Measurements from ENCODE around the gene SLC66A2. TPM values are rescaled to one million over a fixed set of nuclear protein-coding genes. Genes with fewer than 3 reads are reported as not detected.

Gene SLC66A2
- total and polyA plus RNA-seq, 2 of the 13 experiments (the other 11 are each of a cell fraction or from before 2014, with no cell fraction given): 33.5 to 41.9 TPM

DNA sequence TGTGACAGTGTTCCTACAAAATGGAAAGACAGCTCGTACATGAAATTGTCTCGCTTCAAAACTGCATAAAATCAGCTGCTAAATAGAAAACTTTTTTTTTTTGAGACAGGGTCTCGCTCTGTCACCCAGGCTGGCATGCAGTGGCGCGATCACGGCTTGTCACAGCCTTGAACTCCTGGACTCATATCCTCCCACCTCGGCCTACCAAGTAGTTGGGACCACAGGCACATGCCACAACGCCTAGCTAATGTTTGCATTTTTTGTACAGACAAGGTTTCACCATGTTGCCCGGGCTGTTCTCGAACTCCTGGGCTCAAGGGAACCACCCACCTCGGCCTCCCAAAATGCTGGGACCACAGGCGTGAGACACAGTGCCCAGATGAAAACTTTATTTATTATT, 33.7 kb upstream of the SLC66A2 start (continued):
- TF ChIP-seq, protein P1, sequence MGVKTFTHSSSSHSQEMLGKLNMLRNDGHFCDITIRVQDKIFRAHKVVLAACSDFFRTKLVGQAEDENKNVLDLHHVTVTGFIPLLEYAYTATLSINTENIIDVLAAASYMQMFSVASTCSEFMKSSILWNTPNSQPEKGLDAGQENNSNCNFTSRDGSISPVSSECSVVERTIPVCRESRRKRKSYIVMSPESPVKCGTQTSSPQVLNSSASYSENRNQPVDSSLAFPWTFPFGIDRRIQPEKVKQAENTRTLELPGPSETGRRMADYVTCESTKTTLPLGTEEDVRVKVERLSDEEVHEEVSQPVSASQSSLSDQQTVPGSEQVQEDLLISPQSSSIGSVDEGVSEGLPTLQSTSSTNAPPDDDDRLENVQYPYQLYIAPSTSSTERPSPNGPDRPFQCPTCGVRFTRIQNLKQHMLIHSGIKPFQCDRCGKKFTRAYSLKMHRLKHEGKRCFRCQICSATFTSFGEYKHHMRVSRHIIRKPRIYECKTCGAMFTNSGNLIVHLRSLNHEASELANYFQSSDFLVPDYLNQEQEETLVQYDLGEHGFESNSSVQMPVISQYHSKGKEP (CRISPR knock-in tag; IDR thresholded peaks at IDR 0.05): no peak
- TF ChIP-seq ZNF138 (CRISPR knock-in tag; IDR thresholded peaks at IDR 0.05; ENCODE audit: low read depth) (no peak), PPARG (CRISPR knock-in tag; conservative IDR thresholded peaks at IDR 0.05) (no peak), SP5 (CRISPR knock-in tag; IDR thresholded peaks at IDR 0.05; ENCODE audit: borderline replicate concordance, low read depth) (no peak; the same call in 1 of the 2 replicates), ZNF251 (CRISPR knock-in tag; IDR thresholded peaks at IDR 0.05) (no peak), ATAD3A (CRISPR knock-in tag; IDR thresholded peaks at IDR 0.05) (no peak), FOXK1 (CRISPR knock-in tag; IDR thresholded peaks at IDR 0.05; ENCODE audit: borderline replicate concordance, low read depth) (peak; percentile 16; the same call in 1 of the 2 replicates), ZNF280B (CRISPR knock-in tag; IDR thresholded peaks at IDR 0.05; ENCODE audit: borderline replicate concordance) (no peak), TBX3 (IDR thresholded peaks at IDR 0.05; ENCODE audit: borderline replicate concordance) (peak; percentile 32; the same call in 1 of the 2 replicates), SP4 (CRISPR knock-in tag; IDR thresholded peaks at IDR 0.05) (no peak), IKZF1 (IDR thresholded peaks at IDR 0.05) (no peak), E2F2 (CRISPR knock-in tag; IDR thresholded peaks at IDR 0.05; ENCODE audit: borderline replicate concordance) (no peak), CCDC6 (CRISPR knock-in tag; IDR thresholded peaks at IDR 0.05) (no peak), ZSCAN12 (CRISPR knock-in tag; IDR thresholded peaks at IDR 0.05) (no peak), ZNF441 (CRISPR knock-in tag; IDR thresholded peaks at IDR 0.05; ENCODE audit: borderline replicate concordance) (no peak), JUND (CRISPR knock-in tag; IDR thresholded peaks at IDR 0.05) (no peak), HOXA5 (CRISPR knock-in tag; IDR thresholded peaks at IDR 0.05) (no peak), TRIM22 (IDR thresholded peaks at IDR 0.05) (no peak), ZNF572 (CRISPR knock-in tag; IDR thresholded peaks at IDR 0.05) (no peak)
- TF ChIP-seq, protein P2, sequence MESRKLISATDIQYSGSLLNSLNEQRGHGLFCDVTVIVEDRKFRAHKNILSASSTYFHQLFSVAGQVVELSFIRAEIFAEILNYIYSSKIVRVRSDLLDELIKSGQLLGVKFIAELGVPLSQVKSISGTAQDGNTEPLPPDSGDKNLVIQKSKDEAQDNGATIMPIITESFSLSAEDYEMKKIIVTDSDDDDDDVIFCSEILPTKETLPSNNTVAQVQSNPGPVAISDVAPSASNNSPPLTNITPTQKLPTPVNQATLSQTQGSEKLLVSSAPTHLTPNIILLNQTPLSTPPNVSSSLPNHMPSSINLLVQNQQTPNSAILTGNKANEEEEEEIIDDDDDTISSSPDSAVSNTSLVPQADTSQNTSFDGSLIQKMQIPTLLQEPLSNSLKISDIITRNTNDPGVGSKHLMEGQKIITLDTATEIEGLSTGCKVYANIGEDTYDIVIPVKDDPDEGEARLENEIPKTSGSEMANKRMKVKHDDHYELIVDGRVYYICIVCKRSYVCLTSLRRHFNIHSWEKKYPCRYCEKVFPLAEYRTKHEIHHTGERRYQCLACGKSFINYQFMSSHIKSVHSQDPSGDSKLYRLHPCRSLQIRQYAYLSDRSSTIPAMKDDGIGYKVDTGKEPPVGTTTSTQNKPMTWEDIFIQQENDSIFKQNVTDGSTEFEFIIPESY (CRISPR knock-in tag; IDR thresholded peaks at IDR 0.05): peak; percentile 84
- TF ChIP-seq, protein P3, sequence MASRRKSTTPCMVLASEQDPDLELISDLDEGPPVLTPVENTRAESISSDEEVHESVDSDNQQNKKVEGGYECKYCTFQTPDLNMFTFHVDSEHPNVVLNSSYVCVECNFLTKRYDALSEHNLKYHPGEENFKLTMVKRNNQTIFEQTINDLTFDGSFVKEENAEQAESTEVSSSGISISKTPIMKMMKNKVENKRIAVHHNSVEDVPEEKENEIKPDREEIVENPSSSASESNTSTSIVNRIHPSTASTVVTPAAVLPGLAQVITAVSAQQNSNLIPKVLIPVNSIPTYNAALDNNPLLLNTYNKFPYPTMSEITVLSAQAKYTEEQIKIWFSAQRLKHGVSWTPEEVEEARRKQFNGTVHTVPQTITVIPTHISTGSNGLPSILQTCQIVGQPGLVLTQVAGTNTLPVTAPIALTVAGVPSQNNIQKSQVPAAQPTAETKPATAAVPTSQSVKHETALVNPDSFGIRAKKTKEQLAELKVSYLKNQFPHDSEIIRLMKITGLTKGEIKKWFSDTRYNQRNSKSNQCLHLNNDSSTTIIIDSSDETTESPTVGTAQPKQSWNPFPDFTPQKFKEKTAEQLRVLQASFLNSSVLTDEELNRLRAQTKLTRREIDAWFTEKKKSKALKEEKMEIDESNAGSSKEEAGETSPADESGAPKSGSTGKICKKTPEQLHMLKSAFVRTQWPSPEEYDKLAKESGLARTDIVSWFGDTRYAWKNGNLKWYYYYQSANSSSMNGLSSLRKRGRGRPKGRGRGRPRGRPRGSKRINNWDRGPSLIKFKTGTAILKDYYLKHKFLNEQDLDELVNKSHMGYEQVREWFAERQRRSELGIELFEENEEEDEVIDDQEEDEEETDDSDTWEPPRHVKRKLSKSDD (CRISPR knock-in tag; IDR thresholded peaks at IDR 0.05; ENCODE audit: low read depth): no peak
